Left cardiac atrium (tissue), 4 donors: ENCODE measurements around the gene PTPRG. TPM values are rescaled to one million over a fixed set of nuclear protein-coding genes. Genes with fewer than 3 reads are reported as not detected.
"Not testable (repeated sequence)": the region's sequence is repeated elsewhere in the genome, so short reads cannot be mapped to it uniquely, and the experiment has no call there.

Source experiments
- ATAC-seq, 2 donors: fragments of 200-7000 bp; cut with Tn5 transposase; one replicate each; pipeline ENCODE4 v1.9.1; 2020; ENCODE audit warnings: mild to moderate bottlenecking in 2 of 2, moderate library complexity in 2 of 2
- DNase-seq: peaks from one replicate; pipeline ENCODE4 v3.0.0-alpha.2; 2020
- intact Hi-C, 2 donors: fragments of 100-400 bp; cut with DNase I; formaldehyde crosslinking; loops; one replicate each; pipeline versions ENCODE4 v1.14.1 to v1.15.1; 2022 to 2023
- total RNA-seq, 2 donors: library from RNA; stranded (reverse); fragmentation: NEBNext Ultra II Directional; extraction: Animal tissue kit (Norgen Biotek cat#: 25700); gene quantifications; one replicate each; pipeline ENCODE4 v1.2.1, GENCODE V29; 2021
- donor health status: DM: no; HTN: yes; CAD: no.
- donor health status: DM: no; HTN: yes; CAD: no; lungs with severe emphysema.
- donor health status: DM: yes; HTN: yes; CAD: no.
- donor health status: Dilated cardiomyopathy.

Gene PTPRG
- total RNA-seq, 2 donors from 2014 or later: 37.6 to 46.9 TPM

- no peak for DNase-seq
- intact Hi-C loops: no loop called here
- ATAC-seq: peak in 1 of 2 donors; percentile 80
Measured at GRCh38 chr3:61997101-61997500, 435.7 kb downstream of the PTPRG start.

- intact Hi-C loops: no loop called here
- no peak for DNase-seq
- ATAC-seq: no peak
Measured at GRCh38 chr3:62003835-62004234, 442.5 kb downstream of the PTPRG start.

DNA sequence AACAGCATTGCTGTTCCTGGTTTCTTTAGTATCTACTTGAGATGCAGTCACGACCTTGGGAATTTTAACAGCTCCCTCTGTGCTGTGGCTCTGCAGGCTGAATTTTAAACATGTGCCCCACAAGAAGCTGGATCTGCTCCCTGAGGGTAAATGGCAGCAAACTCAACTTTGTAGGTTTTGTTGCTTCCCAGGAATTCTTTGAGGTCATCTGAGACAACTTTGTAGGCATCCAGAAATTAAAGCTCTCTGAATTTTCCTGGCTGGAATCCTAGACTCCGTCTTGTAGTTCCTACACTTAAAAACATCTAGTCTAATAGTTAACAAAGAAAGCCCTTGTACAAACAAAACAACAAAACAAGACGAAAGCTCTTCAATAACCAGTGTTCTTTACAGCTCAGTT is 445.7 kb downstream of the PTPRG start:
- DNase-seq (no peak), ATAC-seq (no peak)
- intact Hi-C loops: no loop called here

DNA sequence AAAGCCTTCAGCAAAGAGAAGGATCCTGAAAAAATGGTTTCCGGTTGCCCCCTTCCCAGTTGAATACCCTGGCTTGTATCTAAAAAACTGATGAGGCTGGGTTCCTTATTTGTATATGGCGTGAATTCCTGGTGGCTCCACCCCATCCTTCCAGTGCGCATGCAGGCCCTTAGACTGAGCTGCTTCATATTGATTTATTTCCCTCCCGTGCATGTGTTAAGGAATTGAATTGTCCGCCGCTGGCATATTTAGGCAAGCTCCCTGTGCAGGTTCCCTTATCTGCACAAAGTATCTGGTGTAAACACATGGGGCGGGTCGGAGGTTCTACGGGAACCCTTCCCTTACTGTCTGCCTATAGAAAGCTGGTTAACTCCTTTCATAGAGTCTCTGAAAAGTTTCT is 449.6 kb downstream of the PTPRG start:
- intact Hi-C loops: no loop called here
- no peak for ATAC-seq
- DNase-seq: no peak

GRCh38 chr3:62011666-62012065 is 450.3 kb downstream of the PTPRG start:
- intact Hi-C loops: no loop called here
- no peak for DNase-seq
- ATAC-seq: peak in 1 of 2 donors; percentile 72

- DNase-seq (no peak), ATAC-seq (no peak)
- intact Hi-C loops: no loop called here
Measured at GRCh38 chr3:62013951-62014350, 452.6 kb downstream of the PTPRG start.

- DNase-seq (no peak), ATAC-seq (no peak)
- intact Hi-C loops: no loop called here
Measured at GRCh38 chr3:62015111-62015510, 453.7 kb downstream of the PTPRG start.

GRCh38 chr3:62019906-62020305 is 458.5 kb downstream of the PTPRG start:
- ATAC-seq: no peak
- DNase-seq: no peak
- intact Hi-C loops: no loop called here

GRCh38 chr3:62020706-62021105 is 459.3 kb downstream of the PTPRG start:
- DNase-seq (no peak), ATAC-seq (no peak)
- intact Hi-C loops: no loop called here

DNA sequence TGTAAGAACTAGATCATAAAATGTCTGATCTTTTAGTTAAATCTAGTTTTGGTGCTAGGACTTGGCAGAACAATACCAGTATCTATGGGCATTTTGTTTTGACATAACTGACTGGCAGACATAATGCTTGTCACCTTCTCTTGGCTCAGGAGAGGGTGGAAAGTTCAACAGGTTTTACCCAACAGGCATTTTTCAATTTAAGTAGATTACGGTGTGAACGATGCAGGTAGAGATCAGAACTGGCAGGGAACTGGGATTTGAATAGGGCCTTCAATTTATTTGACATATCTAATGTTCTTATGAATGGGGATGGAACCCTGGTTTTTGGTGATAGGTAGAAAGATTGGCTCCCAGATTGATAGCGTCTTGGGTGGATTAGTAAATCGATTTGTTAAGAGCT is 460.9 kb downstream of the PTPRG start:
- intact Hi-C loops: no loop called here
- no peak for DNase-seq

GRCh38 chr3:62024882-62025281 is 463.5 kb downstream of the PTPRG start:
- ATAC-seq (no peak), DNase-seq (no peak)
- intact Hi-C loops: no loop called here

More for the DNA sequence above, 460.9 kb downstream of the PTPRG start:
- no peak for ATAC-seq

DNA sequence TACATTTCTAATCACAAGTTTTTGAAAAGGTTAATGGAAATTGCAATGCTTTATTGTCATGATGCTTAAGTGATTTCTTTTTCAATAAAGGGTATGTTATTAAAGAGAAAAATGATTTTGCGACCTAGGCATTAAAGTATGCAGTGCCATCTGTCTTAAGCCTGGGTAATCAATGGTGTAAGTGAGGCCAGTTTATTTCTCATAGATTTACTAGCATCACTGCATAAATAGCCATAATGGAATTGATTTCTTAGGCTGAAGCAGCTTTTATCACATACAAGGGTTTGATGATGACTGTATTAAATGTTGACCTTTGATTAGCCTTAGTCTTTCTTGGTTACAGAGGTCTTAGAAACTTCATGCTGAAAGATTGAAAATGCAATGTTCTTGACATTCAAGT is 464.5 kb downstream of the PTPRG start:
- DNase-seq (no peak), ATAC-seq (no peak)
- intact Hi-C loops: no loop called here

GRCh38 chr3:62027241-62027640 is 465.9 kb downstream of the PTPRG start:
- ATAC-seq (no peak), DNase-seq (no peak)
- intact Hi-C loops: no loop called here

- ATAC-seq (no peak), DNase-seq (no peak)
- intact Hi-C loops: no loop called here
Measured at GRCh38 chr3:62027796-62028195, 466.4 kb downstream of the PTPRG start.

GRCh38 chr3:62028236-62028635 is 466.9 kb downstream of the PTPRG start:
- ATAC-seq: no peak

GRCh38 chr3:62032738-62033137 is 471.4 kb downstream of the PTPRG start:
- intact Hi-C loops: no loop called here
- ATAC-seq: no peak

More at GRCh38 chr3:62028236-62028635, 466.9 kb downstream of the PTPRG start:
- no peak for DNase-seq
- intact Hi-C loops: no loop called here

DNA sequence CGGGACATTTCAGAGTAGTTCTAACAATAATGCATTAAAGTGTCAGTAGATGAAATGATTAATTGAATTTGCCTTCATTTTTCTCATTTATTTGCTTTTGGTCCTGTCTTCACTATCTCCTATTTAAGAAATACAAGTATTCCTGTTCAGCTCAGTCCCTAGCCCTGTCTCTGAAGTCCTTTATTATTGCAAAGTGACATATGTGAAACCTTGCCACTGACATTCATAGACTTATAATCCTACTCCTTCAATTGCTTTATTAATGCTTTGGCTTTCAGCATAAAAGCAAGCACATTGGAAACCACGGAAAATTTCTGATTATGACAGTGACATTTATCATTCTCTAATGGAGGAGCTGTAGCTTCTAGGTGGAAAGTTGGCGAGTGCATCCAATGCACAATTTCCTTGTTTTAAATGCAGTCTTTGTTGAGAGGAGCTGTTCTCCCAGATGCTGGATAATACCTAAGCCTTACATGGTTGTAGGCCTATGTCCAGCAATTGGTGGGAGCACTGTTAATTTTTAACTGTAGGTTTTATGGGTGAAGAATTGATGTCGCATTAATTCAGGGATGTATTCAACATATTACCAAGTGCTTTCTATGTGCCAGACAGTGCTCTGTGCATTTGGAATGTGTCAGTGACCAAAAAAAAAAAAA is 474.2 kb downstream of the PTPRG start:
- ATAC-seq (no peak), DNase-seq (no peak)
- intact Hi-C loops: no loop called here

More at GRCh38 chr3:62032738-62033137, 471.4 kb downstream of the PTPRG start:
- DNase-seq: no peak

DNA sequence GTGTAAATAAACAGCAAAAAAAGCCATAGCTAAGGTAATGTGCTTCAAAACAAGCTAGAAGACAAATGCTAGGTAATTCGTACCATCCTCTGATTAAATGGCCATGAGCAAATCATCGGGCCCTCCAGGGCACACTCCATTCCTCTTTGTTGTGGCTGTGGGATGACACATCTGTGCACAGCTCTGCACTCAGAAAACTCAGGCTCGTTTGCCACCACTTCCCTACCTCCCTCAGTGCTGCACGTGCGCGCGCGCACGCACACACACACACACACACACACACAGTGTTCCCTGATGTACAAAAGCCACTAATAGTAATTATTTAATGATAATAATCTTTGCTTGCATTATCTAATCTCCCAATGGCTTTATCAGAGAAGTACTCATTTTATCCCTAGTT is 475.4 kb downstream of the PTPRG start:
- intact Hi-C loops: no loop called here
- no peak for DNase-seq
- ATAC-seq: no peak

DNA sequence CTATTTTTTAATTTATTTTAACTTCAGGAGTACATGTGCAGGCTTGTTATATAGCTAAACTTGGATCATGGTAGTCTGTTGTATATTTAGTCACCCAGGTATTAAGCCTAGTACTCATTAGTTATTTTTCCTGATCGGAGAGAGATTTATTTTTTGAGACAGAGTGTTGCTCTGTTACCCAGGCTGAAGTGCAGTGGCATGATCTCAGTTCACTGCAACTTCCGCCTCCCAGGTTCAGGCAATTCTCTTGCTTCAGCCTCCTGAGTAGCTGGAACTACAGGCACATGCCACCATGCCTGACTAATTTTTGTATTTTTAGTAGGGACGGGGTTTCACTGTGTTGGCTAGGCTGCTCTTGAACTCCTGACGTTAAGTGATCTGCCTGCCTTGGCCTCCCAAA is 477.4 kb downstream of the PTPRG start:
- ATAC-seq, DNase-seq, intact Hi-C loops: not testable (repeated sequence)

DNA sequence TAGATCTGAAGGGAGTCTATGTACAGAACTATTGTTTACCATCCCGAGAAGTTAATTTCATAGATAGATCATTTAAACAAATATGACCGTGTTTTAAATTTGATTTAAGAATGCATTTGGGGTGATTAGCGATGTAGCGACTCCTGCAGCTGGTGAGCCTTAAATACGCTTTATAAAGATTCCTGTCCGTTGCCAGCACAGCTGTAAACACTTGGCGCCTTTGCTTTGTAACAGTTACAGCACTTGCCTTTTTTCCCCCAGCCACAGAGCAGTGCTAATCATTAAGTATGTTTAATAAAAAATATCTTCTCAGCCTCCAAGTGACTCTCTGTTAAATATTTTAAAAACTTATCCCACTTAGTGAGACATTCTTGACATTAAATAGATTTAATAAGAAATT is 478.2 kb downstream of the PTPRG start:
- no peak for DNase-seq
- no peak for ATAC-seq
- intact Hi-C loops: no loop called here

GRCh38 chr3:62041681-62042080 is 480.3 kb downstream of the PTPRG start:
- intact Hi-C loops: no loop called here
- ATAC-seq: no peak
- DNase-seq: no peak
